ENCODE data around the gene SDCCAG8. TPM values are rescaled to one million over a fixed set of nuclear protein-coding genes. Genes with fewer than 3 reads are reported as not detected.
A peak's percentile ranks its signal among the peaks of the same experiment; 100 is the strongest.

Gene SDCCAG8
- total RNA-seq, 2 donors from 2014 or later: 41.7 to 55.6 TPM

DNA sequence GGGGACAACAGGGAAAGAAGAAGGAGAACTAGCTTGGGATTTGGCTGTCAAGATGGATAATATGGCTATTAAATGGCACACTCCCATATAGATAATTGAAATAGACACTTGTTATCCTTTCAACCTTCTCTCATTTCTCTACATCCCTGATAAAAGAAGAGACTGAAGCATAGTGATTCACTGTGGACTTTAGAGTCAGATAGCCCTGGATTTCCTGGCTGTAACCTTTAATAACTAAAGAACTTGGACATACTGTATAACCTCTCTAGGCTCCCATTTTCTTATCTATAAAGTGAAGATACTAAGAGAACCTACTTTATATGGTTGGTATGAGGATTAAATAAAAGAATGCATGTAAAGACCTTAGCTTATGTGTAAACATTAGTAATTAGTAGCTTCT is 152.6 kb downstream of the SDCCAG8 start:
- H3K4me3 ChIP-seq: no peak overlapping the region
- no peaks in the 10 kb centered on the region for H3K9me3 ChIP-seq
- intact Hi-C loops (cut with DNase I): no loop called here
- no peak for DNase-seq (ENCODE audit: low spot score)
- H3K27ac ChIP-seq: no peak overlapping the region
- no peaks in the 10 kb centered on the region for H3K27me3 ChIP-seq (replicated peaks; ENCODE audit: insufficient read depth)
- H3K36me3 ChIP-seq: no peaks in the 10 kb centered on the region
- TF ChIP-seq POLR2A (IDR thresholded peaks at IDR 0.05) (no peak), POLR2AphosphoS5 (IDR thresholded peaks at IDR 0.05) (no peak)
- TF ChIP-seq, protein P1, sequence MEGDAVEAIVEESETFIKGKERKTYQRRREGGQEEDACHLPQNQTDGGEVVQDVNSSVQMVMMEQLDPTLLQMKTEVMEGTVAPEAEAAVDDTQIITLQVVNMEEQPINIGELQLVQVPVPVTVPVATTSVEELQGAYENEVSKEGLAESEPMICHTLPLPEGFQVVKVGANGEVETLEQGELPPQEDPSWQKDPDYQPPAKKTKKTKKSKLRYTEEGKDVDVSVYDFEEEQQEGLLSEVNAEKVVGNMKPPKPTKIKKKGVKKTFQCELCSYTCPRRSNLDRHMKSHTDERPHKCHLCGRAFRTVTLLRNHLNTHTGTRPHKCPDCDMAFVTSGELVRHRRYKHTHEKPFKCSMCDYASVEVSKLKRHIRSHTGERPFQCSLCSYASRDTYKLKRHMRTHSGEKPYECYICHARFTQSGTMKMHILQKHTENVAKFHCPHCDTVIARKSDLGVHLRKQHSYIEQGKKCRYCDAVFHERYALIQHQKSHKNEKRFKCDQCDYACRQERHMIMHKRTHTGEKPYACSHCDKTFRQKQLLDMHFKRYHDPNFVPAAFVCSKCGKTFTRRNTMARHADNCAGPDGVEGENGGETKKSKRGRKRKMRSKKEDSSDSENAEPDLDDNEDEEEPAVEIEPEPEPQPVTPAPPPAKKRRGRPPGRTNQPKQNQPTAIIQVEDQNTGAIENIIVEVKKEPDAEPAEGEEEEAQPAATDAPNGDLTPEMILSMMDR (IDR thresholded peaks at IDR 0.05): no peak
- no peaks in the 10 kb centered on the region for H3K4me1 ChIP-seq (replicated peaks)

GRCh38 chr1:243409284-243409683 is 153.4 kb downstream of the SDCCAG8 start:
- TF ChIP-seq, protein P1 (IDR thresholded peaks at IDR 0.05): peak in 1 of 4 experiments; percentile 35
- TF ChIP-seq POLR2AphosphoS5 (IDR thresholded peaks at IDR 0.05) (no peak), POLR2A (IDR thresholded peaks at IDR 0.05) (no peak)
- intact Hi-C loops (cut with DNase I): no loop called here
- no peaks in the 10 kb centered on the region for H3K9me3 ChIP-seq
- H3K36me3 ChIP-seq: no peaks in the 10 kb centered on the region
- no peaks in the 10 kb centered on the region for H3K4me1 ChIP-seq (replicated peaks)
- no peak for DNase-seq (ENCODE audit: low spot score)
- no peak overlapping the region for H3K4me3 ChIP-seq
- H3K27ac ChIP-seq: no peak overlapping the region
- H3K27me3 ChIP-seq (replicated peaks; ENCODE audit: insufficient read depth): no peaks in the 10 kb centered on the region
- 97% methylated on average over 2 of the region's 2 CpGs for WGBS

DNA sequence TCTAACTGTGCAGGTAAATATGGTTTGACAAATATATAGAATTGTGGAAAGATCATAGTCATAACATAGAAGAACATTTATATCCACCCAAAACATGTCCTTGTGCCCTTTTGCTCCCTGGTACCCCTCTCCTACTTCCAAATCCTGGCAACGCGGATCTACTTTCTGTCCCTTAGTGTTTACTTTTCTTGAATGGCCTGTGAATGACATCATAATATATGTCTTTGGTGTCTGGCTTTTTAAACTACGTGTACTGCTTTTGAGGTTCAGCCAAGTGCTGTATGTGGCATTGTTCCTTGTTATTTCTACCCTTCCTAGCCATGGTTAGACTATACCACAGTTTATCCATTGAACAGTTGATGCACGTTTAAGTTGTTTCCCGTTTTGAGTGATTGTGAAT is 155.6 kb downstream of the SDCCAG8 start:
- WGBS: 37% methylated on average over 5 of the region's 5 CpGs
- H3K4me3 ChIP-seq: no peak overlapping the region
- no peaks in the 10 kb centered on the region for H3K36me3 ChIP-seq
- no peaks in the 10 kb centered on the region for H3K9me3 ChIP-seq
- H3K27ac ChIP-seq: peak overlapping the region; percentile 11 to 46
- TF ChIP-seq, protein P1 (IDR thresholded peaks at IDR 0.05): no peak
- no peak for TF ChIP-seq POLR2A (IDR thresholded peaks at IDR 0.05)
- TF ChIP-seq POLR2AphosphoS5 (IDR thresholded peaks at IDR 0.05): peak; percentile 52
- no peaks in the 10 kb centered on the region for H3K27me3 ChIP-seq (replicated peaks; ENCODE audit: insufficient read depth)
- H3K4me1 ChIP-seq (replicated peaks): no peaks in the 10 kb centered on the region
- DNase-seq (ENCODE audit: low spot score): peak; percentile 21
- intact Hi-C loops (cut with DNase I): no loop called here

- TF ChIP-seq POLR2A (IDR thresholded peaks at IDR 0.05): no peak
- TF ChIP-seq, protein P1 (IDR thresholded peaks at IDR 0.05): no peak
- no peak for TF ChIP-seq POLR2AphosphoS5 (IDR thresholded peaks at IDR 0.05)
These were observed 157.8 kb downstream of the SDCCAG8 start for GRCh38 chr1:243413431-243414151.

GRCh38 chr1:243414152-243414494 is 158.3 kb downstream of the SDCCAG8 start:
- TF ChIP-seq, protein P1 (IDR thresholded peaks at IDR 0.05): no peak
- TF ChIP-seq POLR2A (IDR thresholded peaks at IDR 0.05): no peak
- Histone ChIP-seq H3K4me1 (replicated peaks) (no peaks in the 10 kb centered on the region), H3K27me3 (replicated peaks; ENCODE audit: insufficient read depth) (no peaks in the 10 kb centered on the region), H3K4me3 (no peak overlapping the region), H3K27ac (no peak overlapping the region), H3K9me3 (no peaks in the 10 kb centered on the region), H3K36me3 (no peaks in the 10 kb centered on the region)
- intact Hi-C loops (cut with DNase I): no loop called here
- DNase-seq (ENCODE audit: low spot score): no peak
- 97% methylated on average over 6 of the region's 6 CpGs for WGBS

More at GRCh38 chr1:243413431-243414151, 157.8 kb downstream of the SDCCAG8 start:
- Histone ChIP-seq H3K9me3 (no peaks in the 10 kb centered on the region), H3K27ac (no peak overlapping the region), H3K4me3 (no peak overlapping the region), H3K27me3 (replicated peaks; ENCODE audit: insufficient read depth) (no peaks in the 10 kb centered on the region), H3K4me1 (replicated peaks) (no peaks in the 10 kb centered on the region), H3K36me3 (no peaks in the 10 kb centered on the region)
- WGBS: 81% methylated on average over 8 of the region's 8 CpGs
- intact Hi-C loops (cut with DNase I): no loop called here
- no peak for DNase-seq (ENCODE audit: low spot score)
